Activated CD8-positive, alpha-beta T cell treated with anti-CD3 and anti-CD28 coated beads, Interleukin-2, amount 10 ng/mL, durations not matched to agents 7 days and 5 days (primary cell): ENCODE data around the gene CDC20B. TPM values are rescaled to one million over a fixed set of nuclear protein-coding genes. Genes with fewer than 3 reads are reported as not detected.

ENCODE experiments used
- ATAC-seq: fragments of 150-1000 bp; cut with Tn5 transposase; one replicate; pipeline ENCODE4 v1.10.0; 2021; ENCODE audit warnings: moderate library complexity
- CTCF ChIA-PET: fragments of 350-600 bp; sonication (Branson Sonifier 250); formaldehyde crosslinking; loops from one replicate; lab custom pipeline; 2021; ENCODE audit warnings: antibody characterized with exemption; lab: Charles Lee
- POLR2A ChIA-PET: fragments of 350-600 bp; sonication (Branson Sonifier 250); formaldehyde crosslinking; loops from one replicate; lab custom pipeline; 2021; ENCODE audit warnings: antibody characterized with exemption; lab: Charles Lee
- DNase-seq: peaks from one replicate; pipeline ENCODE4 v3.0.0-alpha.2; 2020
- H3K27ac Mint-ChIP-seq: one replicate; pipeline ENCODE4 v1.8.0; 2021; ENCODE audit warnings: mild to moderate bottlenecking, mixed read lengths
- H3K27me3 Mint-ChIP-seq: one replicate; pipeline ENCODE4 v1.8.0; 2021; ENCODE audit warnings: low read depth, mixed read lengths
- H3K36me3 Mint-ChIP-seq: one replicate; pipeline ENCODE4 v1.8.0; 2021; ENCODE audit warnings: low read depth, mixed read lengths
- H3K4me1 Mint-ChIP-seq: one replicate; pipeline ENCODE4 v1.8.0; 2021; ENCODE audit warnings: low read depth, mixed read lengths
- H3K4me3 Mint-ChIP-seq: one replicate; pipeline ENCODE4 v1.8.0; 2021; ENCODE audit warnings: mild to moderate bottlenecking, mixed read lengths
- H3K9me3 Mint-ChIP-seq: one replicate; pipeline ENCODE4 v1.8.0; 2022; ENCODE audit warnings: mixed read lengths; ENCODE audit not compliant: insufficient read depth
- total RNA-seq, 2 experiments: library from RNA; stranded (reverse); gene quantifications; one replicate each; pipeline ENCODE4 v1.2.3, GENCODE V29; 2021

The CDC20B gene
- total RNA-seq, 2 experiments from 2014 or later, result 0.13 to 0.16 TPM

- Mint-ChIP-seq H3K27me3 (peaks cover 49% of the 10 kb centered on the region), H3K4me1 (peaks cover 1% of the 10 kb centered on the region), H3K4me3 (no peak overlapping the region), H3K9me3 (no peaks in the 10 kb centered on the region), H3K27ac (no peak overlapping the region), H3K36me3 (no peaks in the 10 kb centered on the region)
- DNase-seq (no peak), ATAC-seq (no peak)
- ChIA-PET POLR2A (no interaction called here), CTCF (no interaction called here)
Measured at GRCh38 chr5:55154873-55155272, 18.1 kb downstream of the CDC20B start.

- no peak overlapping the region for H3K27ac Mint-ChIP-seq
- no peaks in the 10 kb centered on the region for H3K36me3 Mint-ChIP-seq
- no peaks in the 10 kb centered on the region for H3K9me3 Mint-ChIP-seq
- H3K27me3 Mint-ChIP-seq, result peaks cover 42% of the 10 kb centered on the region
- ATAC-seq (no peak), DNase-seq (no peak)
- no peak overlapping the region for H3K4me3 Mint-ChIP-seq
- H3K4me1 Mint-ChIP-seq, result no peaks in the 10 kb centered on the region
- POLR2A ChIA-PET, result no interaction called here
- CTCF ChIA-PET, result interaction anchor here (1.4 to 5.1 kb wide), 4 partner anchors 8 to 246 kb away, joined by 3 to 28 read pairs (median 6); partner anchors contain the start of gene GPX8
Measured at GRCh38 chr5:55151923-55152842, 20.8 kb downstream of the CDC20B start.

DNA sequence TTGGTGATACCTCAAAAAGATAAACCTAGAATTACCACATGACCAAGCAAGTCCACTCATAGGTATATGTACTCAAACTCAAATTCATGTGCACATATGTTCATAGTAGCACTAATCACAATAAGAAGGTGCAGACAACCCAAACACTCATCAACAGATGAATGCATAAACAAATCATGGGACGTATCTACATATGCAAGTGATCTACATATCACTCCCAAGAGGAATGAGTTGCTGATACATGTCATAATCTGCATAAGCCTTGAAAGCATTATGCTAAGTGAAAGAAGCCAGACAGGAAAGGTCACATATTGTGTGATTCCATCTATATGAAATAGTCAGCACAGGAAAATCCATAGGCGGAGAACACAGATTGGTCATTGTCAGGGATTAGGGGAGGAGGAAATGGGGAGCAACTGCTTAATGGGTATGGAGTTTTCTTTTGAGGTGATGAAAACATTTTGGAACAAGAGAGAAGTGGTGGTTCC is 23.6 kb downstream of the CDC20B start:
- ATAC-seq (no peak), DNase-seq (no peak)
- H3K4me3 Mint-ChIP-seq, result no peak overlapping the region
- H3K27ac Mint-ChIP-seq, result no peak overlapping the region
- peaks cover 6% of the 10 kb centered on the region for H3K36me3 Mint-ChIP-seq
- H3K9me3 Mint-ChIP-seq, result no peaks in the 10 kb centered on the region
- H3K4me1 Mint-ChIP-seq, result peaks cover 21% of the 10 kb centered on the region
- ChIA-PET CTCF (interaction anchor here (0.6 kb wide), 1 partner anchor 205 kb away, joined by 4 read pairs; no protein-coding TSS in a partner anchor), POLR2A (no interaction called here)
- peaks cover 37% of the 10 kb centered on the region for H3K27me3 Mint-ChIP-seq

GRCh38 chr5:55146543-55147151 is 26.3 kb downstream of the CDC20B start:
- CTCF ChIA-PET, result interaction anchor here (0.6 to 7.0 kb wide), 39 partner anchors 8 to 279 kb away, joined by 3 to 72 read pairs (median 5); partner anchors contain the start of genes GPX8, GZMA and GZMK
- H3K4me1 Mint-ChIP-seq, result peaks cover 43% of the 10 kb centered on the region
- ATAC-seq (peak; percentile 82), DNase-seq (peak; percentile 91)
- H3K27ac Mint-ChIP-seq, result peak overlapping the region; percentile 67
- peak overlapping the region; percentile 34 for H3K4me3 Mint-ChIP-seq
- H3K27me3 Mint-ChIP-seq, result peaks cover 21% of the 10 kb centered on the region
- POLR2A ChIA-PET, result interaction anchor here (0.6 to 0.9 kb wide), 2 partner anchors 45 to 203 kb away, joined by 3 read pairs; no protein-coding TSS in a partner anchor
- H3K9me3 Mint-ChIP-seq, result no peaks in the 10 kb centered on the region
- H3K36me3 Mint-ChIP-seq, result peaks cover 6% of the 10 kb centered on the region

- Mint-ChIP-seq H3K27me3 (peaks cover 18% of the 10 kb centered on the region), H3K36me3 (peaks cover 7% of the 10 kb centered on the region), H3K4me1 (peaks cover 49% of the 10 kb centered on the region), H3K9me3 (no peaks in the 10 kb centered on the region), H3K27ac (no peak overlapping the region), H3K4me3 (no peak overlapping the region)
- DNase-seq, result no peak
- ATAC-seq, result no peak
- POLR2A ChIA-PET, result interaction anchor here (0.6 to 0.9 kb wide), 2 partner anchors 45 to 202 kb away, joined by 3 read pairs; no protein-coding TSS in a partner anchor
- CTCF ChIA-PET, result interaction anchor here (0.6 to 7.0 kb wide), 35 partner anchors 8 to 279 kb away, joined by 3 to 72 read pairs (median 5); partner anchors contain the start of genes GPX8, GZMA and GZMK
Measured at GRCh38 chr5:55146080-55146479, 26.9 kb downstream of the CDC20B start.

GRCh38 chr5:55143624-55144023 is 29.4 kb downstream of the CDC20B start:
- ATAC-seq (no peak), DNase-seq (no peak)
- peaks cover 11% of the 10 kb centered on the region for H3K36me3 Mint-ChIP-seq
- H3K4me1 Mint-ChIP-seq, result peaks cover 59% of the 10 kb centered on the region
- peaks cover 11% of the 10 kb centered on the region for H3K27me3 Mint-ChIP-seq
- ChIA-PET CTCF (interaction anchor here (1.0 to 7.0 kb wide), 9 partner anchors 11 to 241 kb away, joined by 3 to 64 read pairs (median 10); partner anchors contain the start of genes GPX8 and GZMA), POLR2A (no interaction called here)
- H3K9me3 Mint-ChIP-seq, result no peaks in the 10 kb centered on the region
- H3K4me3 Mint-ChIP-seq, result no peak overlapping the region
- no peak overlapping the region for H3K27ac Mint-ChIP-seq

- ChIA-PET POLR2A (interaction anchor here (1.2 kb wide), 1 partner anchor 38 kb away, joined by 4 read pairs; no protein-coding TSS in a partner anchor), CTCF (interaction anchor here (0.7 to 7.0 kb wide), 12 partner anchors 8 to 275 kb away, joined by 3 to 64 read pairs (median 4); partner anchors contain the start of genes GPX8 and GZMA)
- Mint-ChIP-seq H3K4me1 (peaks cover 65% of the 10 kb centered on the region), H3K27ac (peak overlapping the region; percentile 60), H3K36me3 (peaks cover 11% of the 10 kb centered on the region), H3K27me3 (peaks cover 9% of the 10 kb centered on the region), H3K4me3 (peak overlapping the region; percentile 34), H3K9me3 (no peaks in the 10 kb centered on the region)
- ATAC-seq (peak; percentile 66), DNase-seq (peak; percentile 49)
Measured at GRCh38 chr5:55141945-55142690, 30.9 kb downstream of the CDC20B start.

DNA sequence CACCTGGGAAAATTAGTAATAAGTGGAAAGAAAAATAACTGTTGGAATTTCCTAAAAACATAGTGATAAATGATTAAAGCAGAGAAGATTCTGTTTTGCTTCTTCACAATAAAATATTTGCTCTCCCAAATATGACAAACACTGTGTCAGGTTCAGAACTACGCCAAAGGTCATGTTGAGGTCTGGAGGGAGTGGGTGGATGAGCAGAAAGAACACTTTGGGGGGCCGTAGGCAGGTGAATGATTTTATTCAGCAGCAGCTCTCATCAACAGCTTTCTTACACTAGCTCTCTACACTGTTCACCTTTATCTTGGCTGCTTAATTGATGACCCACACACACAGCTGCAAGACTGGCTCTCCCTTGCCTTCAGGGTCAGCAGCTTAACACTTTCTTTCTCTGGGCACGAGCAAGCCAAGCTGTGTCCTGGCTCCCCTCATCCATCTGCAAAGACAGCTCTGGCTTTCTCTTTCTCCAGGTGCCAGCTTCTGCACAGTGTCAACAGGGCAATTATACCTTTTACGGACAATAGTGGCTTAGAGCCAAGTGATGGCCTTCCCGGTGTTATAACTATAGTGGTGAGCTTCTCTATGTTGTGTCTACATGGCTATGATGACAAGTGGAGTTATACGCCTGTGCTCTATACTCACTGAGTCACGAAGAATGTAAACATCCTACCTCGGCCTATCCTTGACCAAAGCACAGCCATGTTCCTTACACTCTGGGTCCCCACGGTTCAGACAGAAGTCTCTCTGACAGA is 31.9 kb downstream of the CDC20B start:
- ATAC-seq, result no peak
- Mint-ChIP-seq H3K27me3 (peaks cover 9% of the 10 kb centered on the region), H3K27ac (peak overlapping the region; percentile 60), H3K4me1 (peaks cover 63% of the 10 kb centered on the region), H3K4me3 (no peak overlapping the region), H3K36me3 (peaks cover 11% of the 10 kb centered on the region), H3K9me3 (no peaks in the 10 kb centered on the region)
- ChIA-PET CTCF (interaction anchor here (1.4 to 7.0 kb wide), 5 partner anchors 19 to 237 kb away, joined by 6 to 64 read pairs (median 19); partner anchors contain the start of genes GPX8 and GZMA), POLR2A (interaction anchor here (1.2 kb wide), 1 partner anchor 37 kb away, joined by 4 read pairs; no protein-coding TSS in a partner anchor)
- DNase-seq, result no peak

DNA sequence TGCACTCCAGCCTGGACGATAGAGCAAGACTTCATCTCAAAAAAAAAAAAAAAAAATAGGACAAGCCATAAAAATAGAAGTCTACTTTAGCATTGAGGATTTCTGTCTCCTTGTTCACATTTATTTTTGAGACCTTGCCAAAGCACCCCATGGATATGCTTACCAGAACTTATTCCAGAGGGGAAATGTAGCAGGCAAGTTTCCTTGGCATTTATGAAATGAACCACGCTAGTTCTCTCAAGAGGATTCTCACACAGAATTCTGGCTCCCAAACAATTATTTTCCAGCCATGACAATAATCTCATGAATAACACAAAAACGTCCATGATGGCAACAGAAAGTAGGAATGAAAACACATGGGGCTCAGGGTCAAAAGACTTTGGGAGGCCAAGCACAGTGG is 36.5 kb downstream of the CDC20B start:
- Mint-ChIP-seq H3K27me3 (peaks cover 7% of the 10 kb centered on the region), H3K9me3 (peaks cover 13% of the 10 kb centered on the region), H3K4me3 (no peak overlapping the region), H3K36me3 (peaks cover 18% of the 10 kb centered on the region), H3K4me1 (peaks cover 60% of the 10 kb centered on the region), H3K27ac (no peak overlapping the region)
- ChIA-PET POLR2A (no interaction called here), CTCF (interaction anchor here (1.2 to 3.3 kb wide), 3 partner anchors 192 to 230 kb away, joined by 6 to 15 read pairs (median 8); no protein-coding TSS in a partner anchor)
- no peak for DNase-seq
- ATAC-seq, result no peak
